Smooth muscle cell of the pulmonary artery (primary cell): ENCODE data around the gene PCDHGA3. TPM values are rescaled to one million over a fixed set of nuclear protein-coding genes. Genes with fewer than 3 reads are reported as not detected.

Experiments used
- total RNA-seq: library from RNA; depleted of rRNA; stranded (reverse); fragments of >200 nt; gene quantifications from 2 replicates; pipeline ENCODE4 v1.2.3, GENCODE V29; 2014

Gene PCDHGA3
- total RNA-seq = 0.79 and 3.0 TPM in 2 replicates

GRCh38 chr5:141343242-141343952, at the start of gene PCDHGA3:
Gene PCDHGA3 (plus strand): TSS chr5:141343829. CDS start chr5:141344034, 205 bp downstream.

GRCh38 chr5:141303756-141304155, 39.9 kb upstream of the PCDHGA3 start, which contains the start of gene SLC25A2:
Gene SLC25A2 (minus strand): TSS chr5:141304049. CDS start chr5:141303865, 184 bp downstream.

GRCh38 chr5:141320225-141321169, 23.1 kb upstream of the PCDHGA3 start, which contains the start of gene TAF7:
Gene TAF7 (minus strand): TSS chr5:141320784. CDS start chr5:141320044, 740 bp downstream.

GRCh38 chr5:141330299-141331080, 13.1 kb upstream of the PCDHGA3 start, which contains the start of gene PCDHGA1:
Gene PCDHGA1 (plus strand): TSS chr5:141330514.

GRCh38 chr5:141338538-141339306, 4.9 kb upstream of the PCDHGA3 start, which contains the start of gene PCDHGA2:
Gene PCDHGA2 (plus strand): TSS chr5:141338760.

GRCh38 chr5:141349917-141350619, 6.4 kb downstream of the PCDHGA3 start, which contains the start of gene PCDHGB1:
Gene PCDHGB1 (plus strand): TSS chr5:141350099. CDS start chr5:141350261, 162 bp downstream.

GRCh38 chr5:141354900-141355469, 11.4 kb downstream of the PCDHGA3 start, which contains the start of gene PCDHGA4:
Gene PCDHGA4 (plus strand): TSS chr5:141355021. CDS start chr5:141355108, 87 bp downstream.

GRCh38 chr5:141359790-141360426, 16.3 kb downstream of the PCDHGA3 start, which contains the start of gene PCDHGB2:
Gene PCDHGB2 (plus strand): TSS chr5:141359994. CDS start chr5:141360136, 142 bp downstream.

GRCh38 chr5:141363952-141364660, 20.5 kb downstream of the PCDHGA3 start, which contains the start of gene PCDHGA5:
Gene PCDHGA5 (plus strand): TSS chr5:141364162. CDS start chr5:141364331, 169 bp downstream.

GRCh38 chr5:141369994-141370848, 26.6 kb downstream of the PCDHGA3 start, which contains the start of gene PCDHGB3:
Gene PCDHGB3 (plus strand): TSS chr5:141370242. CDS start chr5:141370395, 153 bp downstream.

GRCh38 chr5:141373673-141374317, 30.2 kb downstream of the PCDHGA3 start, which contains the start of gene PCDHGA6:
Gene PCDHGA6 (plus strand): TSS chr5:141373891. CDS start chr5:141374084, 193 bp downstream.

GRCh38 chr5:141382469-141383294, 39.1 kb downstream of the PCDHGA3 start, which contains the start of gene PCDHGA7:
Gene PCDHGA7 (plus strand): TSS chr5:141382742. CDS start chr5:141382900, 158 bp downstream.

GRCh38 chr5:141387557-141388311, 44.1 kb downstream of the PCDHGA3 start, which contains the start of gene PCDHGB4:
Gene PCDHGB4 (plus strand): TSS chr5:141387698. CDS start chr5:141387885, 187 bp downstream.

GRCh38 chr5:141392429-141393198, 49.0 kb downstream of the PCDHGA3 start, which contains the start of gene PCDHGA8:
Gene PCDHGA8 (plus strand): TSS chr5:141392633. CDS start chr5:141392814, 181 bp downstream.

